NOMO-1 treated with dmso at 0.1 percent for 144 hours (cell line): Measurements from ENCODE around the gene CYP26C1.

Source experiments
- DNase-seq: peaks from one replicate; lab custom pipeline; 2025; ENCODE audit not compliant: unreplicated experiment; lab: John Stamatoyannopoulos, UW

The CYP26C1 gene, protein sequence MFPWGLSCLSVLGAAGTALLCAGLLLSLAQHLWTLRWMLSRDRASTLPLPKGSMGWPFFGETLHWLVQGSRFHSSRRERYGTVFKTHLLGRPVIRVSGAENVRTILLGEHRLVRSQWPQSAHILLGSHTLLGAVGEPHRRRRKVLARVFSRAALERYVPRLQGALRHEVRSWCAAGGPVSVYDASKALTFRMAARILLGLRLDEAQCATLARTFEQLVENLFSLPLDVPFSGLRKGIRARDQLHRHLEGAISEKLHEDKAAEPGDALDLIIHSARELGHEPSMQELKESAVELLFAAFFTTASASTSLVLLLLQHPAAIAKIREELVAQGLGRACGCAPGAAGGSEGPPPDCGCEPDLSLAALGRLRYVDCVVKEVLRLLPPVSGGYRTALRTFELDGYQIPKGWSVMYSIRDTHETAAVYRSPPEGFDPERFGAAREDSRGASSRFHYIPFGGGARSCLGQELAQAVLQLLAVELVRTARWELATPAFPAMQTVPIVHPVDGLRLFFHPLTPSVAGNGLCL

DNA sequence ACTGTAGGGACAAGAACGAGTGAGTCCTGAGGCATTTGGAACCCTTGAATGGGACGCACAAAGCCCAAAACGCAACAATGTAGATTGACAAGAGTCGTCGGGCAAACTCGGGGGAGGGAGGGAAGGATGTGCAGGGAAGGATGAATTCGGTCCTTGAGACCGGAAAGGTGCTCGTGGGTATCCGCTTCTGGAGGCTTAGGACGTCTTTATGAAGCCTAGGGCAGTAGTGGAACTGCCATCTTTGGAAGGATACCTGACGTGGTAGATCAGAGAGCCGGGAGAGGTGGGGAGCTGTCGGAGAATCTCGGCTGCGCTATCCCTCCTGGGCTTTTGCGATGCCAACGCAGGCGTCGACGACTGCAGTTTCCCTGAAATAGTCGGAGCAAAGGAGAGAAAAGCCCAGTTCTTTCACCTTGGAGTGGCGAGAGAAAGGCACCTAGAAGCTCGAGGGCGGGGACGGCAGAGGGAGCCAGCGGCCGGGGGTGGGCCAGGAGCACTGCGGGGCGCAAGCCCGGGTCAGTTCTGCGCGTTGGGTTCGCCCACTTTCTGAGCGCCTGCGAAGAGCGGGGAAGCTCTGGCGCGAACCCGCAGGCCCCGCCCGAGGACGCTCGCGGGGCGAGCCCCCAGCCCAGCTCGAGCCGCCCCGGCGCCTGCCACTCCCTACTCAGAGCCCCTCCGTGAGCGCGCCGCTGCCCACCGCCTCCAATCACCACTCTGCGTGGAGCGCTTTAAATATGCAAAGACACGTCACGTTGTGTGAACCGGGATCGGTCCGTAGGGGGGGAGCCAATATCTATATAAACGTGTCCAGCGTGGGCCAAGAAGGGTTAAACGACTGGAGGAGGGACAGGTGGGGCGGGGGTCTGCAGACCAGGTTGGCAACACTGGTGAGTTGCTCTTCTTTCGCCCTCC, at the start of gene CYP26C1:
CYP26C1 (plus strand) TSS at position 824 of the 912 bp plus-strand sequence. CDS start 466 bp downstream, outside the sequence.
- no peak for DNase-seq

DNA sequence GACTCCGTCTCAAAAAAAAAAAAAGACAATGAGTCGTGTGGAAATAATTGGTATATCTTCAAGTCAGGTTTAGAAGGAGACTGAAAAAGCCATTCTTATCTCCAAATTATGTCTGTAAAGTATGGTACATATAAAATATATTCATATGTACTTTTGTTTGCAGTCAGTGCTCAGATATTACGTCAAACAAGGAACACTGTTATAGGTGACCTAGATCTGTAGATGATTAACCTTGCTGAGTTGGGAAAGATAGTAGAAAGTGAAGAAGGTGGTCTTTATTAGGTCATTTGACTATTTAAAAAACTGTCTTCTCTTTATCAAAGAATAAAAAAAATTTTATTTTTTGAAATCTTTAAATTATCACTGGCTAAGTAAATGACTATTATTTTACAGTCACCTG, 44.9 kb upstream of the CYP26C1 start:
- no peak for DNase-seq

DNA sequence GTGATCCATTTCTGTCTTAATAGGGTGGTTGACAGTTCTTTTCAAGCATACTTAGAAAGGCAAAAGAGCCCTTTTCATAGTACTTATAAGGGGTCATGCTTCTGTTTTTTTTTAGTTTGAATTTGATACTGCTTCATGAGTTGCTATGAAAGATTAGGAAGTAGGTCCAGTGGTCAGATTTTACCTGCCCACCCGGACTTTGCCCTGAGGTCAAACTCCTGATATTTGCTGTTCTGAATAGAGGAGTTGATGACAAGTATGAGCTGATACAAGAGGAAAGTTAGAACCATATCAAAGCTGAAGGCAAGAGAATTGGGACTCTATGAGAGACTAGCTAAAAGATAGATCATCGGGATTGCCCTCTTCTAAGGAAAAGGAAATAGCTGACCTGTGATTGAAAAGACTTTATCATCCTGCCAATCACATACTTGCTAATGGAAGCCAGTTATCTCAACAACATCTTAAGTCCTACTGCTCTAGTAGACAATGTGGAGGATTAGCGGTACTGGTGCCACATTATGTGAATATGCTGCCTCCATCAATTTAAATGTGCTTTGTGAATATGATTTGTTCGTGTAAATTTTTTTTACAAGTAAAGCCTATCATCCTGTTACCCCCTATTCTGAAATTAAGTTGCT, 37.5 kb upstream of the CYP26C1 start:
- no peak for DNase-seq

DNA sequence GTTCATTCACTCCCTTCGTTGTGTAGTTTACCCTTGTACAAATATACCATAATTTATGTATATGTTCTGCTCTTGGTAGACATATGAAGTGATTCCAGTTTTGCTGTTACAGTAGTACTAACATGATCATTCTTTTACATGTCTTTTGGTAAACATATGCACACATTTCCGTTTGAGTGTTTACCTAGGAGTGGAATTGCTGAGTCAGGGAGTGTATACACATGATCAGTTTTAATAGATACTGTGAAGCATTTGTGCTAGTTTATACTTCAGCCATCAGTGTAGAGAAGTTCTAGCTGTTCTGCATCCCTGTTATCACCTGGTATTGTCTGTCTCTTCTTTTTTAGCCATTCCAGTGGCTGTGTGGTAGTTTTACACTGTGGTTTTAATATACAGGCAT, 34.5 kb upstream of the CYP26C1 start:
- no peak for DNase-seq

DNA sequence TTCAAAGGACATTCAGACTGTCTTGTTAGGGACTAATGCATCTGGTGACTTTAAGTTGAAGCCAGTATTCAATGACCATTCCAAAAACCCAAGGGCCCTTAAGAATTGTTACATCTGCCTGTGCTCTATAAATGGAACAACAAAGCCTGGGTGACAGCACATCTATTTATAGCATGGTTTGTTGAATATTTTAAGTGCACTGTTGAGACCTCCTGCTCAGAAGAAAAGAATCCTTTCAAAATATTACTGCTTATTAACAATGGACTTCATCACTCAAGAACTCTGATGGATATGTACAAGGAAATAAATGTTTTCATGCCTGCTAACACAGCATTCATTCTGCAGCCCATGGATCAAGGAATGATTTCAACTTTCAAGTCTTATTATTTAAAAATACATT, 33.1 kb upstream of the CYP26C1 start:
- no peak for DNase-seq

DNA sequence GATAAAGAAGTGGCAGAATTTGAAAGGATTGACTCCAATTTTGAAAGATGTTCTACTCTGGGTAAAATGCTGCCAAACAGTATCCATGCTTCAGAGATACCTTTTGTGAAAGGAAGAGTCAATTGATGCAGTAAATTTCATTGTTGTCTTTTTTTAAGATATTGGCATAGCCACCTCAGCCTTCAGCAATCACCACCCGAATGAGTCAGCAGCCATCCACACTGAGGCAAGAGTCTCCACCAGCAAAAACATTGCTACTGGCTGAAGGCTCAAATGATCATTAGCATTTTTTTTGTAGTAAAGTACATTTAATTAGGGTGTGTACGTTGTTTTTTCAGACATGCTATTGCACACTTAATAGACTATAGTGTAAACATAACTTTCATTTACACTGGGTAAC, 31.7 kb upstream of the CYP26C1 start:
- no peak for DNase-seq

DNA sequence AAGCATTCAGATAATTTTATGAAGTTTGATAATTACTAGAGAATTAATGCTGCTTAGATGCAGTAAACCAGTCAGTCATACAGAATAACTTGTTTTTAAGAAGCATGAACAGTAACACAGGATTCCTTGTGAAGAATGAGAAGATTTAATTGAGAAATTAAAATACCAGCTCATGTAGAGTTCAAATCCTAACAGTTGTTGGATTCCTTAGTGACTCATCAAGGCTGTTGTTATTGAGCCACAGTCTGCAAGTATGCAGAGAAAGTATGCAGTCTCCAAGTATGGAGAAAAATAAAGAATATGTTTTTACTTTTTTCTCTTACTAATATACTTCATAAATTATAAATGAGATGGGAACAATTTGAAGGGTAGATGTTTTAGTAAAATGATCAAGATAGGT, 30.2 kb upstream of the CYP26C1 start:
- no peak for DNase-seq

DNA sequence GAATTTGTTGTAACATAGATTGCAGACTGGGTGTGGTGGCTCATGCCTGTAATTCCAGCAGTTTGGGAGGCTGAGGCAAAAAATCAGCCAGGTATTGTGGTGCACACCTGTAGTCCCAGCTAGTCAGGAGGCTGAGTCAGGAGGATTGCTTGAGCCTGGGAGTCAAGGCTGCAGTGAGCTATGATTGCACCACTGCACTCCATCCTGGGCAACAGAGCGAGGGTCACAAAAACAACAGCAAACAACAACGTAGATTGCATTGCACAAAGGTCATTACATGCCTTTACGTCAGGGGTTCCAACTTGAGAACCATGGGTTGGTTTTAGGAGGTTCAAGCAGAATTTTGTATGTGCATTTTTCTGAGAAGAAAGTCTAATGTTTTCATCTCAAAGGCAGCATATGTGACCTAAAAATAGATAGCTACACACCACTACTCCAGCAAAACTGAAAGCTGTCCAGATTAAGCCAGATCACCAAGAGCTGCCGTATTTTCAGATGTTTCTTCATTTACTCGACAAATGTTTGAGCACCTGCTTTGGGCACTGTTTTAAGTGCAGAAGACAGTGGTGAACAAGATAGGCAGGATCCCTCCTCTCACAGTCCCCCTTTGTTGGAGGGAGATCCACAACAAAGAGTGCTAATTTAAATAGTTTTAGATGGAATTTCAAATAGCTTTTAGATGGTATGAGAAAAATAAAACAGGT, 28.3 kb upstream of the CYP26C1 start:
- no peak for DNase-seq

DNA sequence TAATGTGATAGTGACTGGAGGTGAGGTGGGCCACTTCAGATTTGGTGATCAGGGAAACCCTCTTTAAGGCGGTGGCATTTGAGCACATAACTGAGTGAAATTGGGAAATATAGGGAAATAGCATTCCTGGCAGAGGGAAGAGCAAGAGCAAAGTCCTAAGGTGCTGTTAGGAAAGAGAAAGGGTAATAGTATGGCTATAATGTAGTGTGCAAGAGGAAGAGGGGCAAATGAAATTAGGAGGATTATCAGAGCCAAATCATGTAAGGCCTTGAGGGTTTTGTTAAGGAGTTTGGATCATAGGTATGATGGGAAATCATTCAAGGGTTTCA, 27.8 kb upstream of the CYP26C1 start:
- no peak for DNase-seq

DNA sequence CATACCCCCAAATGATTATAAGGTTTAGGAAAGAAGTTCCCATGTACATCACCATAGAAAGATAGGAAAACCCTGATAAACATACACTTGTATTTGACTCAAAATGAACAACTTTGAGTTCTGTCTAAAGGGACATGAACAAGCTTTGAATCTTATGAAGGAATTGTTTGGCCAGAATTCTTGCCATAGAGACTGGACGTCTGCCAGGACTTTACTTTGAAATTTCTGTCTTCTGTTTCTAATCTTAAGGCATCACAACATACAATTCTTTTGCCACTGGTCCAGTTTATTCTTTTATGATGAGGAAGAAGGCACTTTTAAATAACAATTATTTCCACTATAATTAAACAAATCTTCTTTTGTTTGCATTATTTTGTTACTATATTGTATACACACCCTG, 26.2 kb upstream of the CYP26C1 start:
- DNase-seq: no peak

DNA sequence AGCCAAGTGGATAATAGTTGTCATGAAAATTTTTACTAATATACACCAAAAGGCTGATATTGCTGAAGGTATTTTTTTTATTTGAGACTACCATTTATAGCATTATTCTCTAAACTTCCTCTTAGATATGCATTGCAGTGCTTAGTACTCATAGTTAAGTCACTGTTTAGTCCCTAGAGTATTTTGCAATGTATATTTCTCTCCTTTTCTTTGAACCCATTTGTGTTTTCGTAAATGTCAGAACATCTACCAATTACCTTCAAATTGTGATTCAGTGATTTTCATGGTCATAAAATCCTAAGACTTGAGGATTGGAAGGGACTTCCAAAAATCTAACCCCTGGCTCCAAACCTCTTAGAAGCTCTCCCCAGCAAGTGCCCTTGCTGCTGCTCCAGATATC, 21.5 kb upstream of the CYP26C1 start:
- DNase-seq: no peak

DNA sequence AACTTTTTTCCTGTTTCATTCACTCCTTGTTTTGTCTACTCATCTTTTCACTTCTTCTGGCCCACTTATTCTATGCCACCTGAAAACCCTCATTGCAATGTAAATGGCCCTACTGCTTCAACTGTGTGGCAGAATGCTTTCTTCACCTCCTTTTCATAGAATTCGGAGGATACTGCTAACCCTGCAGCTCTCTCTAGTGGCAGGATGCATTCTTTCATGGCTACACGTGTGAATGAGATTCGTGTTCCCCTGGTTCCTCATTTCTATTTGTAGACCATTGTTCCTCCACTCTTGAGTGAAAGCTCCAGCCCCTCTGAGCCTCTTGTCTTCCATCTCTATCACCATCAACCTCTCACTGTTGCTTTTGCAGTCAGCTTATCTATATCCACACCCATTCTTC, 20.9 kb upstream of the CYP26C1 start:
- DNase-seq: peak; percentile 26

DNA sequence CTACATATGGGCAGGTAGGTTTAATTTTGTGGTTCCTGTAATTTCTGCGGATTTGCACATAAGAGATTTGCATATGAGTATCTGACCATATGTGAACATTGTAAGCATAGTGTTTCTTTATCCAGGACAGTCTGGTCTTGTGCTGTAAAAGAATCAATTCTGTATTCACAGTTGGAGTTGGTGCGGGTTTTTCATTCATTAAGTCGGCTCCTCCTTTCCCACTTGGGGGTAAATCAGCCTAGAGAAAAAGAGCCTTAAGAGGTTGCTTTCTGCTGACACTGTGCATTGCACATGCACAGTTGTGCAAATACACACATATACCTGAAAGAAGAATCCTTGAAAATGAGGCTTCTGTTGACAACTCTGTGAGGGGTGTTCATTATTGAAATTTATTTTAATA, 6.1 kb upstream of the CYP26C1 start:
- DNase-seq: no peak

DNA sequence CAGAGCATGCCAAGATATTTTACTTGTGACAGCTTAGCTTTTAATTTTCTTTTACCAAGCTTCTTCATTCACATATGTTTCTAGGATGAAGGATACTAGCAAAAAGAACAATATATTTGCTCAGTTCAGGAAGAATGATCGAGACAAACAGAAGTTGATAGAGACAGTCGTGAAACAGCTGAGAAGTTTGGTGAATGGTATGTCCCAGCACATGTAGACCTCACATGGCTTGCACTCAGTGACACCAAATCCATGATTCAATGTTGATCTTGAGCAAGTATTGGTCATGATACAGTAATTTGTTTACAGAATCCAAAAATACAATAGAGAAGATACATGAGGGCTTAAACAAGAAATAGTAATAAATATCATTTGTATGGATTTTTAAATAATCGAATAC, 2.5 kb upstream of the CYP26C1 start:
- no peak for DNase-seq

DNA sequence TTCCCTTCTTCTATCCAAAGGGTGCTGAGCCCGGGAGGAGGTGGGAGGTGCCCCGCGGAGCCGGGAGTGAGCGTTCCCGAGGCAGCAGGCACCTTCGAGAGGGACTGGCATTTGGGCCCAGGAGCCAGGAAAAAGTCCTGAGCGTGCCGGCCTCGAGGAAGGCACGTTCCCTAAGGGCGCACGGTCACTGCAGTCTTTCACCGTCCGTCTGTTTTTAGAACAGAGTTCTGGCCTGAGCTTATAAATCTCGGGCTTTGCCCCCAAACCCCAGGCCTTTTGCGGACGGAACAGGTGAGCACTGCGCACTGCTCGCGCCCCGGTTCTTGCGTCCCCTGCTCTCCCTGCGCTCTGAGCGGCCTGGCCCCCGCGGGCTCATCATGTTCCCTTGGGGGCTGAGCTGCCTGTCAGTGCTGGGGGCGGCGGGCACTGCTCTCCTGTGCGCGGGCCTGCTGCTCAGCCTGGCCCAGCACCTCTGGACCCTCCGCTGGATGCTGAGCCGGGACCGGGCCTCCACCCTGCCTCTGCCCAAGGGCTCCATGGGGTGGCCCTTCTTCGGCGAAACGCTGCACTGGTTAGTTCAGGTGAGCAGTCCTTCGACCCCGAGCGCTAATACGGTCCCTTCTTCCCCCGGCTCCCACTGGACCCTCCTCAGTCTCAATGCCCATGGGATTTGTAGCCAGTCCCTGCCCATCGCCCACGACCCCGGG, 442 bp downstream of the CYP26C1 start:
- DNase-seq: no peak

DNA sequence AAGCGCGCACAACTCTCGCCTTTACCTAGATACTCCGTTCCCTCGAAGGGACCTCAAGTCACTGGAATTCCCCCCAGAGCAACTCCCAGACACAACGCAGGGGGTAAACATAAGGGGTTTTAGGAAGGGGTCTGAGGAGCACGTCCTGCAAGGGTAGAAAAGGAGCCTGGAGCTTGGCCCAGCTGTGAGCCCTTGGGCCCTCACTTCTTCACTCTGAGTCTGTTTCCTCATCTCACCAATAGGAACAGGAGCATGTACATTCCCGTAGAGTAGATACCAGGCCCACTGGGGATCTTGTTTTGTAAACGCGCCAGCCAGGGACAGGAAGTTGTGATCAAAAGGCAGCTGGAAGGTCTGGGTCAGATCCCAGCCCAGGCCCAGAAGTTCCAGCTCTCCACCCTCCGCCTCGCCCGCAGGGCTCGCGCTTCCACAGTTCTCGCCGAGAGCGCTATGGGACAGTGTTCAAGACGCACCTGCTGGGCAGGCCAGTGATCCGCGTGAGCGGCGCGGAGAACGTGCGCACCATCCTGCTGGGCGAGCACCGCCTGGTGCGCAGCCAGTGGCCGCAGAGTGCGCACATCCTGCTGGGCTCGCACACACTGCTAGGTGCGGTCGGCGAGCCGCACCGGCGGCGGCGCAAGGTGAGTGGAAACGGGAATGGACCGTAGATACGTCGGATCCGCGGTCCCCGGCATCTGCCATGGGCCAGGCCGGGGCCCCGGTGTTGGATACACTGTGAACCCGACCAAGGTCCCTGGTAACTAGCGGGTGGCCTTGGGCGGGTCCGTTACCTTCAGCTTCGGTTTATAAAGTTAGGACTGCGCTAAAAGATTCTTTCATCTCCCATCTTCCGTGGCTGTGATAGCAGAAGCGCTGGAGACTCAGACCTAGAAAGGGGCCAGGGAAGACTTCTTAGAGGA, 1.3 kb downstream of the CYP26C1 start:
- no peak for DNase-seq

DNA sequence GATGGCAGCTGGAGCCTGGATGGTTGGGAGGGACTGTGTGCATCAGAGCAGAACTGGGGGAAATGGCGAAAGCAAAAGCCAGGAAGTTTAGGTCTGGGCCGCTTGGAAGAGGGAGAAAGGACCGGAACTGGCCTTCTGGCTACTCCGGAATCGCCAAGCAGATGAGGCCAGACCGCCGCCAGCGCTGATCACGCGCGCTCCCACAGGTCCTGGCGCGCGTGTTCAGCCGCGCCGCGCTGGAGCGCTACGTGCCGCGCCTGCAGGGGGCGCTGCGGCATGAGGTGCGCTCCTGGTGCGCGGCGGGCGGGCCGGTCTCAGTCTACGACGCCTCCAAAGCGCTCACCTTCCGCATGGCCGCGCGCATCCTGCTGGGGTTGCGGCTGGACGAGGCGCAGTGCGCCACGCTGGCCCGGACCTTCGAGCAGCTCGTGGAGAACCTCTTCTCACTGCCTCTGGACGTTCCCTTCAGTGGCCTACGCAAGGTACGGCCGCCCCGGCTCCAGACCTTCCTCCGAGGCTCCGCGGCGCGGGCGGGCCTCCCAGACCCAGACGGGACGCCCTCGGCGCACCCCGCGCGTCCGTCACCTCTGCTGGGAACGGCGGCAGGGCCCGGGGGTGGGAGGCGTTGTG, 2.0 kb downstream of the CYP26C1 start:
- DNase-seq: no peak

DNA sequence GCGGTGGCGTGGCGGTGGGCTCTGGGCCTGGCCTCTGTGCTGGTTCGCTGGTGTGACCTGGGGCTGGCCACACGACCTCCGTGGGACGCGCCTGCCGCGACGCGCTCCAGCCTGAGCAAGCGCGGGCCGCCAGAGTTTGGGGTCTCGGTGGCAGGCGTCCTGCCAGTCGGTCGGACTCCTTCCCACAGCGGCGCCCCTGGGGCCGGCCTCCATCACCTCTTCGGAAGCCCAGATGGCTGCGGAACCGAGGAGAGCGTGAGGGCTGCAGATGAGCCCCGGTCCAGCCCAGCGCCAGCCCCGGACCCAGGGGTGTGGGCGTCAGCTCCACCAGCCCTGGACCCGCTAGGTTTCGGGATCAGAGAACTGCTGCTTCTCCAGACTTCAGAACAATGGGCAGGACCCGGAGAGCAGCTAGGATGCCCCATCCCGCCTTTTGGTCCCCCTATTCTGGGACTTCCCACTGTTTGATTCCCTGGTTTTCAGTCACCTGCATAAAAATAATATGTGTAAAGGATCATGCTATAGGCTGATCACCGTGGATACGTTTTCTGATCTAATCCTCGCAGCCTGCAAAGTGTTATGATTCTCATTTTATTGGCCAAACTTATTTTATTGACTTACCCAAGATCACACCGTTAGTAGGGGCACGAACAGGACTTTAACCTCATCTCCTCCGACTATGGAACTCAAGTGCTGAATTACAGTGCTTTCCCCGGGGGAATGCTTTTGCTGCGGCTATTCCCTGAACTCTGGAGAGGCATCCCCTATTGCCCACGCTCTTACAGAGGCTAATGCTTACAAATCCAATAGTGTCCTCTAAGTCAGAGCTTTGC, 2.8 kb downstream of the CYP26C1 start:
- DNase-seq: no peak
